HG02973 (cell line): Measurements from ENCODE around the gene RAMACL.

Source experiments
- ATAC-seq: cut with Tn5 transposase; IDR thresholded peaks from one replicate; pipeline ENCODE4 v1.9.1; 2021; ENCODE audit warnings: moderate library complexity; ENCODE audit not compliant: unreplicated experiment

RAMACL gene

DNA sequence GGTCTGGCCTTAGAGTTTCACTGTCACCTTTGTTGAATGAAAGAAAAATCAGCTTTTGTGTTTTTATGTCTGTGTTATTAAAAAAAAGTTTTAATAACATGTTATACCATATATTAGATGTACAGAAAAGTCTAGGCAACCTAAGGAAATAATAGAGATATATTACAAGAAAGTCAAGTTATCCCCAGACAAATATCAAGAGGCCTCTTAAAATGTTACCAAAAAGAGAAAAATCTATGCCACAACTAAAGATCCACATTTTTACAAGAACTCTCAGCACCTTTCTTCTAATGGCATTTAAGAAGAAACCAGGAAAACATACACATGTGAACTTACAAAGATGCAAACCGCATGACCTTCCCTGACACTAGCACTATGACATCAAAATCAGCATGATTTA lies 26.8 kb downstream of the RAMACL start:
- no peak for ATAC-seq

DNA sequence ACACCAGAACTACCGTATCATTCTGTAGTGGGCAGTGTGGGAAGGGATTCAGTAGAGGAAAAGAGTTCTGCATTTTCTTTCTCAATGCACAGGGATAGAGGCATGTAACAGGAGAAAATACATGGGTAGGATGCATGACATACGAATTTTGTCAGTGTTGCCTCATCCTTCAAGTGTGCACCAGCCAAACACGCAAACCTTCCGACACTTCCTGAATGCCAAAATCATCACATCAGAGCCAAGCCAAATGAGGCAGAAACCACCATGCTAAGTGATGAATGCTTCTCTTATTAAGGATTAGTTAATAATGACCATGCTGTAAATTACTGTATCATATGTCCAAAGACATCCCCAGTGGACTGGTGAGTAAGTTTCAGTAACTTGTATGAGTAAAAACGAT lies 27.3 kb downstream of the RAMACL start:
- no peak for ATAC-seq

DNA sequence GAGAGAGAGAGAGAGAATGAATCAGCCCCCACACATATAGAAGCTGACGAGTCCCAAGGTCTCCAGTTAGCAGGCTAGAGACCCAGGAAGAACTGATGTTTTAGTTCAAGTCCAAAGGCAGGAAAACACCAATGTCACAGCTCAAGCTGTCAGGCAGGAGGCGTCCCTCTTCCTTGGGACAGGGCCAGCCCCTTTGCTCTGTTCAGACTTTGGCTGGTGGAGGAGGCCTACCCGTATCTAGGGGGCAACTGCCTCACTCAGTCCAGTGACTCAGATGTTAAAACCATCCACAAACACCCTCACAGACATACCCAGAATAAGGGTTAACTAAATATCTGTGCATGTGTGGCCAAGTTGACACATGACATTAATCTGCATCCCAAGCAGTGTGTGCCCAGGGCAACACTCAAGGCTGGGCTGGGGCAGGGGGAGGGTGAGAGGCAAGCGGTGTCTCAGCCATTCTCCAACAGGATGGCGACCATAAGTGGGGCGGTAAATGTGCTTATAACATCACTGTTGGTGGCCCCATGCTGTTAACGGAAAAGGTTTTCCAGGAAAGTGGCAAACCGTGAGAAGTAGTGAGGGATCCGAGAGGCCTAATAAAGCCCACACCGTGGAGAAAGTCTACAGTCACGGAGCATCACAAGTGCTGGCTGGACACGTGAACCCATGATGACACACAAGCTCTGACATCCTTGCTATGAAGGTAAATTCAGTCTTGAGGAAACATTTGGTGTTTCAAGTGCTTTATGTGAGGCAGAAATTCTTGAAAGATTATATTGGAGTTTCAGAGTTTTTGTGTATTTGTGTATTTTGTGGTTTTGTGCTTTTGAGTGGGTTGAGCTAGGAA lies 28.1 kb downstream of the RAMACL start:
- no peak for ATAC-seq

DNA sequence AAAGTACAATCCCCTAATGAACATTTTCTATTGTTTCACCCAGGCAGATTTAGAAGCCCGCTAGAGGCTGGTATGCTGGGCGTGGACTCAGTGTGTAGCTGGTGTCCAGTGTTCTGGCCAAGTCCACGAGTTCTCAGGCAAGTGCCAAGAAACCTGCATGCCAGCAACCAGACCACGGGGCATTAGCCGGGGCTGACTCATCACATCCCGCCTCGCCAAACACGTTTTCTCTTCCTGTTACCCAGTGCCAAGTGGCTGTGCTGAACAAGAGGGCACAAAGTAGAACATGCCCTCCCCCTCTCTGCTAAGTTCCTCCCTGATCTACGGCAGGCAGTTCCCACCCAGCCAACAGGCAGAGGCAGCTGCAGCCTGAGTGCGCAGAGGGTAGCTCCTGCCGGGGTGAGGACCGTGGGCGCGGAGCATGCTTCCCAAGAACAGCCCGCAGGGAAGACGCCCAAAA lies 29.6 kb downstream of the RAMACL start:
- ATAC-seq, result no peak

DNA sequence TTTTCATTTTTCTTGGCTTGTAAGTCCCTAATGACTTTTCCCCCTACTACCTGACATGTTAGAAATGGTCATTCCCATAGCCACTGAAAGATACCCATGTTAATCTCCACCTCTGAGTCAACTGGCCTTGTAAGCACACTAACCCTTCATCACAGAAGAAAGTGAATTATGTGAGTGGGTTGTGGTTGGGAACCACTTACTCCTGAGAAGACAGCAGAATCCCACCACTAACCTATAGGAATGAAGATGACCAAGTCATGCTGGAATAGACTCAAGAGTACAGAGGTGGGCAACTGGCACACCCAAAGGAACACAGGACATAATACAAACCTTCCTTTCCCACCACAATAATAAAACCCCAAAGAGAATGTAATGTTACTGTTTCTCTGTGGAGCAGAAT lies 30.1 kb downstream of the RAMACL start:
- ATAC-seq, result no peak

DNA sequence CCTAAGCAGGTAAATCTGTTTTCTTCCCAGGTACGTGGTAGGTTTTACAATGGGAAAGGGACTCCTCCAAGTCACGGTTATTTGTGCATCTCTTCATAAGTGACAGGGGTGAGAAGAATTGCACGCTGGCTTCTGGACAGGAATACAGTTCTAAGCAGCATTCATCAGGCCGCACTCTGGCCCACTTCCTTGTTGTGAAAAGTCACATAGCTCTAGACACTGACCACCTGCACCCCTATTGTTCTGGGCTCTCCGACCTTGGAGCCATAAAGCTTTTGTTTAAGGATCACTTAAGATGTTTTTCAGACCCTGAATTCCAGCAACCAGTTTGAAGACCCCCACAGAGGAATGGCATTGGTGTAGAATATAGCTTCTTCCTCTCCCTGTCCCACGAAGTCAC lies 31.4 kb downstream of the RAMACL start:
- ATAC-seq, result no peak

DNA sequence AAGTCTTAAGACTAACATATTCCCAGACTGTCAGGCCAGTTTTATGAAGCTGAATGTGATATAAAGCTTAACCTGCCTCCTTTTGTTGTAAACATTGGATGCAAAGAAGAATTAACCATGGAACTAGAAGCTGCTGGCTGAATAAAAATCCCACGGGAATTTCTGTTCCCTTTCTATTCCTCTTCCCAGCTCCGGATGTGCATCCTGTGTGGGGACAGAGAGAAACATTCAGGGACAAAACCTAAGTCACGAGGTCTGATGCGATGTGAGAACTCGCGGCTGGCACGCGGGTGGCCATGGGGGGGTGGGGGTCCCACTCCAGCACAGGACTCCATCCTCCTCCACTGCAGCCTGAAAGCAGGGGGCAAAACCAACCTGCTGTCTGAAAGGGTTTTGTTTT lies 32.2 kb downstream of the RAMACL start:
- ATAC-seq, result no peak

DNA sequence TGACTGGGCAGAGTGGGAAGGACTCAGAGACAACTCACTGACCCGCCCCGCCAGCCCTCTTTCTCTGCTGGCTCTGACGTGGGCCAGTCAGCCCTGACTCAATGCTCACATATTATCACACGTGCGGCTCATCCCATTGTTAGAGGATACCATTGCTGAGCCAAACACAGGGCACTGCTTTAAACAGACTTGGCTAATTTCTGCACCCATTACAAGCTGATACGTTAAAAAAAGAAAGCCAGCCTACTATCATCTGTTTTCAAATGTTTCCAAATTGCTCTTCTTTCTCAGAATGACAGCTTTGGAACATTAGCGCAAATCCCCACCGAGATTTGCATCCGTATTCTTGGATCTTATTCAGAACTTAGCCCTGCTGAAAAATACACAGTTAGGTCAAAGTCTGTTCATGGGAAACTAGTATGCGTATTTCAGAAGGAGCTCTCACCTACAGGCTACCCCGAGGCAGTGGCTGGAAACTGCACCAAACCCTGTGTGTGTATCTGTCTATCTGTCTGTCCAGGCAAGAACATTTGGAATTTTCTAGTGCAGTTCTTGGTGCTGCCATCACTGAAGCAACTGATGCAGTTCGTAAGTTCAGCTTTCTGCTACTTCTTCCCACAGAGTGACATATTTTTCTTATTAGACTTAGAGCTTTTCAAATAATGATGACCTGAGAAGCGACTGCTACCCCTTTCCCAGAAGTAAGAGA lies 32.8 kb downstream of the RAMACL start:
- no peak for ATAC-seq

DNA sequence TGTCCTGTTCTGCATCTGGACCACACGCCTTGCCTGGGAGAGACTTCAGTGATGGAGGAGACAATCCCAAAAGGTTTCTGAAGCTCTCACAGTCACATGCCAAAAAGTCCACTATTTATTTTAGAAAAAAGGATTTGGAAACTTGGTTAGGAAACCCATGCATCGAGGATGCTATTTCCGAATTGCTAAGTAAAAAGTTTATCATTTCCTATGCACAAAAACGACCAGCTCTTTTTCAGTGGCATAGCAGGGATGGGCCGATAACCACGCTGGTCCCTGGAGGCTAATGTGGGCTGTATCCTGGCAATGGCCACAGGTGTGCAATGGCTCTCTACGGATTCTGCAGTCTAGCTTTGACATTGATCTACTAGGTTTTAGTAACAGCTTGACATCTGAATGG lies 33.9 kb downstream of the RAMACL start:
- ATAC-seq, result no peak

DNA sequence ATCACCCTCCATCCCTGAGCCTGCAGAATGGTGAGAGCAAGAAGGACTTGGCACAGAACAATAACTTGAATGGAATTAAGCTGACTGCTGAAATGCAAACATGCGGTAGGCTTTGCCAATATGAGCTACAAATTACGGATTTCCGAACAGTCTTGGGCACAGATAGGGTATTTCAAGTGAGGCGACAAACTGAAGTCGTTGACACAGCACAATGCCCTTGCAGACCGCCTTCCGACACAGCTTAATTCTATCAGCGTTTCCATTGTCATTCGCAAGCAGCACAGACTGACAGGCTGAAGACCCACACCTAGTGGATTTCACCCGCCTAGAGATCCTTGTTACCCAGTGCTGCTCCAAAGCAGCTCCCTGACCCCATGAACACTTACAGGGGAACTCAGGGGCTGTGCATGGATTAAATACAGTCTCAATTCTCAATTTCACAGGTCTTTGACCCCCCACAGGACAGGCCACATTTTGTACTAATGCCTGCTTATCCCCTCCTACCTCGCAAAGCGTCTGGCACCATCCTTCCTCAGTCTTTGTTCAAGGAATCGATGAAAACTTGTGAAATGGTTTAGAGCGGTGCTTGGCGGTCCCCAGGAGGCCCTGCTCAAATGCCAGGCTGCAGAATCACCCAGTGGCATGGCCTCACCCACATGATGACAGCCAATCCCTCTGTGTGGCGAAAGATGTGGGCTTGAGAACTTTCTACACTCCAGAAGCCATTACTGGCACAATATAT lies 34.6 kb downstream of the RAMACL start:
- no peak for ATAC-seq

DNA sequence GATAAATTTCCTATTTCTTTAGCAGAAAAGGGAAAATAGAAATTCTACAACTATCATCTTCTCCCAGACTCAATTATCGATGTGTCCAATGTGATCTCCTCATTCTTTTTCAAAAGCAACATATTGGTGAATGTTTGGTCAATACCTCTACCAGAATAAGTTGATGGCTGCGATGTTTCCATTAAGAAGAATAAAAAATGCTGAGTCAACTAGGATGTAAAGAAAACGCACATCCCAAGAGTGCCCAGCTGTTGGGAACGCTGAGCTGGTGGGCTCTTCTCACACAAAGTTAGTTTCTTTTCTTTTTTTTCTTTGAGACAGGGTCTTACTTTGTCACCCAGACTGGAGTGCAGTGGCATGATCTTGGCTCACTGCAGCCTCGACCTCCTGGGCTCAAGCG lies 39.8 kb downstream of the RAMACL start:
- ATAC-seq, result no peak

DNA sequence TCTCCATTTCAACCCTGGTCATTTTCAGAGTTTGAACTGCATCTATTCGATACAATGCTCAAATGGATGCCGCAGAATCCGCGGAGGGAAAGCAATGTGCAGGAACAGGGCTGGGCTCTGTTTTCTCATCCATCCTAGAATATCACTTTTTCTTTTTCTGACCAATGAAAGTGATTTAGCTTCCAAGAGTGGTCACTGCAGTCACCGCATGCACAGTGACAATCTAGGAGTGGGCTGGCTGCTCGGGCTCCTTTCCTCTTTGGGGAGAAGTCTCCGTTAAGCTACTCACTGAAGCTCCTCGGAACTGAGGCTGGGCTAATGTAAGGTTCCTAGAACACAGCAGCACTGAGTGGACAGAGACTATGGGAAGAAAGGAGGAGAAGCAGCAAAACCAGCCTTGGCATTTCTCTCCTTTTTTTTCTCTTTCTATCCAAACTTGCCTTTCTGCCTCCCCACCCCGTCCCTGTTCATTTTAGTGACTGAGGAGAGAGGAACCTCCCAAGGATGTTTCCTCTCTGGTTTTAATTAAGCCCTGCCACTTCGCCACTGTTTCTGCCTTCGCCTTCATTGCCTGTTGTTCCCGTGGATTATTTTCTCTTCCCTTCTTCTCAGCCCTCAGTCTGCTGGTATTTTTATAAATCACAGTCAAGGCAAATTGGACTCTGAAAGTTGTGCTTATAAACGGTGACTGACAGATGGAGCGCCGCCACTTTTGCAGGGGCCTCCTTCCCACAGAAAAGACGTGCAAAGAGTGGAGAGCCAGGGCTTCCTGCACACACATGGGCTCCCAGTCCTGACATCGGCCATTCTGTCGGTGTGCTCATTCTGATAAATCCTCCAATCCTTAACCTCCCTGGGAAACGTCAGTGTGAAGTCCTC lies 41.1 kb downstream of the RAMACL start:
- no peak for ATAC-seq

DNA sequence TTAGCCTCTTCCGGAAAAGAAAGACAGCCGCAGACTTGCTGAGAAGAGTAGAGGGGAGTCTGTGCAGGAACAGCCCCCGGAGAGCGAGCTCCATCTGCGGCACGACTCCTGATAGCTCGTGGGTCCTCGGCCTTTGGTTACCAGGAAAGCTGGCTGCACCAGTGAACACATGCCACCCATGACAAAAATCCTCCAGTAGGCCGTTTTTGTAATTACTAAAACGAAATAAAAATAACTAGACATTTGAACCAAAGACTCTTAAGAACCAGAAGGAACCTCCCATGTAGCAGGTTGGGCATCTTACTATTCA lies 42.2 kb downstream of the RAMACL start:
- no peak for ATAC-seq

DNA sequence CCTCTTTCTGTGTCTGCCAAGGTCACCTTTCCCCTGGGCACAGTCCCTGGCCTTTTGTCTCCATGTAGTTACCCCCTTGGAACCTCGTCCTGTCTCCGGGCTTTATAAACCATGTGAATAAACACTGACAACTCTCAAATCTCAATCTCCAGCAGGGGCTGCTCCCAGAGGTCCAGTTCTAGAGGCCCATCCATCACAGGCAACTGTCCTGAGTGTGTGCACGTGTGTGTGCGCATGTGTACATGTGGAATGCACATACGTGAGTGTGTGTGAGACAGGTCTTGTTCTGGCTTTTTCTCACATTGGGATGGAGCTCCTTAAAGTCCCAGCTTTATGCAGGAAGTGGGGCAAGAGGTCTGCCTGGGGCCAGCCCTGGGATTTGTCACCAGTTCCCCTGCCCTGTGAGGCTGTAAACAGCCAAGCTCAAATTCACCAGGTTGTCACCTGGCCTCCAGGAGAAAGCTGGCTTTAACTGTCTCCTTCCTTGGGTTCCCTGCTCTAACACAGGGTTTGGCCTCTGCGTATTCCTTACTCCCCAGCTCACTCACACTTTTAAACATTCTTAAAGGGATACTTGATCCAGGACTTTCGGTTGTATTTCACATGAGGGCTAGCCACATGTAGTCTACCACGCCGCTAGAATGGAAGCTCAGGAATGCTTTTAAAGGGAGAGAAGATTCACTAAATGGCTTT lies 42.7 kb downstream of the RAMACL start:
- ATAC-seq, result no peak

DNA sequence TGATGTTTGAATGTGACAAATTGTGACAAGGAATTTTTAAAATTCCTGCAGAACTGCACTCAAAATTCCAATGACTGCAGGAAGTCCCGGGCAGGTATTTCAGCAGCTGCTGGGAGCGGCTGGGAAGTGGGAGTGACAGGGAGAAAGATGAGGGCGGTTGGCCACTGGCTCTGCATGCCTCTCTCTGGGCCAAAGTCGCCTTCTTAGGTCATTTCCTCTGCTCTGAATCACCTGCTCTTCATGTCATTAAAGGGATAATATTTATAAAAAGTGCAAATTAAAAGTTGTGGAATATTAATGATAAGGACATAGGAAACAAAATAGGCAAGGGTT lies 43.9 kb downstream of the RAMACL start:
- ATAC-seq, result no peak

DNA sequence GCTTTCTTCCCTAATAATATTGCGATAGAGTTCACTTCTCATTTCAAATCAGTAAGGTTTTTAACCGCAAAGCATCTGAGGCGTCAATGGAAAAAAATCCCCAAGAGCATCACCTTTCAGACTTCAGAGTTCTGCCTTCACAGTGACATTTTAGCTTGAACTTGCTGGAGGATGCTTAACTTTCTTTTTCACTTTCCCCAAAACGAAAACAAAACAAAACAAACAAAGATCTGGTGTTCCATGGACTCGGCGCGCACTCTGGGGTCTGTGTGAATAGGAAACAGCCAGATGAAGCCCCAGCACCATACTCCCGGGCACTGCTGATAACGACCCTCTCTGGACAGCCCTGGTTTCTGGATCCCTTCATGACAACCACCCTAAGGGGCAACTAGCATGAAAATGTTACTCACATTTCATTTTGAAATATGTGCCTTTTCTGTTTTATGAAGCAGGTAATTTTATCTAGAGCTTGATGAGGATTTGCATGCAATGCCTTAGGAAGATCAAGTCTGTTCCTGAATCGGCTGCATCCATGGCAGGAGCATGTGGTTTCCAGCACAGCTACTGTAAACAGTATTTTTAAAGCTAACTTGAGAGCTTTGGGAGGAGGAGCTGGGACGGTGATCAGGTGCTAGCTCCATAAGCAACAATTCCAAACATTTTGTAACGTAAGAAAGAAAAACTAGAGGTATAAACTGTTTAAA lies 44.5 kb downstream of the RAMACL start:
- ATAC-seq, result no peak

DNA sequence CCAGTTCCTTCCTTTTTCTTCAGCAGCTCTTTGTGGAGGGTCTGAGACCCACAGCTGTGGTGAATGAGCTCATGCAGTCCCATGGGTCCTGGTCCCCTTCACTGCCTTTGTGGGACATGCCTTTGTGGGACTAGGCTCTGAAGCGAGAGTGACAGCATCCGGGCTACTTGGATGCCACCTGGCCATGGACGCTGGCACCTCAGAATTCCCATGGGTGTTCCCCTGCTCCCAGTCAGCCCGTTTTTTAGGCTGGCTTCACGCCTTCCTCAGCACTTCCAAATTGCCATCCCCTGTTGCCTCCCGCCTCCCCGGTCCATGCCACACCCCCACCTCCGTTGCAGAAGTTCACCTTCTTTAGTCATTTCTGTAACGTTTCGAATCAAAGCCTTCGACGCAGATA lies 45.1 kb downstream of the RAMACL start:
- no peak for ATAC-seq

DNA sequence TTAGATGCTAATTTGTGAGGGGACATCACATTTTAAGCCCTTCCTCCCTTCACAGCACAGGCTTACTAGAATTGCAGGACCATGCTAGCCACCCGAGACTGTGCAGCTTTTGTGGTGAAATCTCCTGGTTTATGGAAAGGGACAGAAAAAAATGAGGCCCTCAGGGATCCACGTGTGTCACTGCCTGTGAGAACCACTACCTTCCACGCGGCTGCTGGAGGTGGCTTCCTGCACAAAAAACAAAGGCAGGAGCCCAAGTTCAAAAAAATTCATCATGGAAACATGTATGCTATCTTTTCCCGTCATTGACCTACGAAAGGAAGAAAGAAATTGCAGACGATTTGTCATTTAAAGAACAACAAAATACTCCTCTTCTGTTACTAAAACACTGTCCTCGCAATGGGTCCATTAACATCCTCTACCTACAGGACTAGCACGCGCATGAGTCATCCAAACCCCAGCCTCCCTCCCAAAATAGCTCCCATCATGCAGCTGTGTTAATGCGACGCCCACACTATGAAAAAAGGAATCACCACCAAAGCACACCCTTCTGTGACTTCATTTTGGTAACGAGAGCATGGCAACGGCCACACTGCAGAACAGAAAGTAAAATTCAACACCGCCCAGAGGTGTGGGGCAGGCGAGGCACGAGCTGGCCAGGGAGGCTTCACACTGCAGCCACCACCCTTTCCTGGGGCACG lies 45.7 kb downstream of the RAMACL start:
- peak; percentile 98 for ATAC-seq

DNA sequence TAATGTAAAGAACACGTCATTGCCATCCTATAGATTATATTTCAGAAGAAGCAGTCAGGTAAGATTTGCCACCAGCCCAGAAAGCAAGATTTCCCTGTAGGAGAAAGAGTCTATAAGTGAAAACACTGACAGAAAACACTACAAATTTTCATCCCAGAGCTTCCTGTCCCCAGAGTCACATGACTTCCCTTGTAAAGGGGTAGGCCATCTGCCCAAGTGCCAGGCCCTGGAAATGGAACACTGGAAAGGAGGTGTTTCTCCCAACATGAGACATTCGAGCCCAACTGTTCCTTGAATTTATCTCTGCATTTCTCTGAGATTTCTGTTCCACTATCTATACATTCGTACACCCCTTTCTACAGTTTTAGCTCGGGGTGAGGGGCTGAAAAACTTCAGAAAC lies 46.9 kb downstream of the RAMACL start:
- ATAC-seq, result no peak
